Mammary epithelial cell (primary cell): Measurements from ENCODE around the gene CDC16.

ENCODE experiments used
- CTCF ChIP-seq, 2 donors: IDR thresholded peaks in 1 of 2; conservative IDR thresholded peaks in 1 of 2; 2 replicates each; pipeline ENCODE4 v1.5.1; 2011 to 2012; ENCODE audit warnings: inconsistent platforms in 2 of 2, low read length in 2 of 2, mild to moderate bottlenecking in 2 of 2, control low read depth in 1 of 2, low read depth in 1 of 2; ENCODE audit not compliant: insufficient read depth in 1 of 2; ENCODE audit errors: extremely low read depth in 1 of 2
- EZH2 ChIP-seq: IDR thresholded peaks from 2 replicates; pipeline ENCODE4 v1.6.1; 2012; ENCODE audit warnings: low read length, inconsistent platforms, borderline replicate concordance

- TF ChIP-seq CTCF (conservative IDR thresholded peaks at IDR 0.05 in 1 of 2, IDR thresholded peaks at IDR 0.05 in 1 of 2; ENCODE audit: extremely low read depth in 1 of 2, insufficient read depth in 1 of 2, low read depth in 1 of 2, low read length in 2 of 2) (no peak), EZH2 (no peak)
Observed at GRCh38 chr13:114199954-114200353, 34.7 kb upstream of the CDC16 start.
